IMR-90 (cell line): ENCODE measurements around the gene C8A. TPM values are rescaled to one million over a fixed set of nuclear protein-coding genes. Genes with fewer than 3 reads are reported as not detected.

ENCODE experiments used
- ATAC-seq: fragments of 200-7000 bp; cut with Tn5 transposase; 2 replicates; pipeline ENCODE4 v1.9.1; 2020; ENCODE audit warnings: low read depth, mild to moderate bottlenecking, moderate library complexity
- BruUV-seq: library from RNA; stranded (reverse); fragments of 400-500 nt; replicated peaks from 2 replicates; lab custom pipeline; 2021; lab: Mats Ljungman, UMichigan
- CTCF ChIA-PET: fragments of 300-600 bp; formaldehyde crosslinking; extraction: SDS; loops from one replicate; lab custom pipeline; 2021; ENCODE audit warnings: antibody characterized with exemption; lab: Yijun Ruan, JAX
- POLR2A ChIA-PET: fragments of 300-600 bp; sonication (Branson Sonifier 250); formaldehyde crosslinking; loops from one replicate; lab custom pipeline; 2022; ENCODE audit warnings: antibody characterized with exemption; ENCODE audit not compliant: unreplicated experiment; lab: Charles Lee
- DNase-seq: peaks from one replicate; pipeline ENCODE4 v3.0.0; 2013
- H2AFZ ChIP-seq: replicated peaks from 2 replicates; pipeline ENCODE3; 2013; ENCODE audit warnings: low read length, mild to moderate bottlenecking; ENCODE audit not compliant: poor library complexity
- H2AK5ac ChIP-seq: 2 replicates; pipeline ENCODE4 v1.6.1; 2013; ENCODE audit warnings: low read depth, low read length, inconsistent platforms
- H2AK9ac ChIP-seq: replicated peaks from 2 replicates; pipeline ENCODE3; 2013; ENCODE audit warnings: mild to moderate bottlenecking, low read depth, low read length, moderate library complexity; ENCODE audit not compliant: poor library complexity
- H2BK120ac ChIP-seq: 2 replicates; pipeline ENCODE4 v1.6.1; 2013; ENCODE audit warnings: low read depth, low read length, inconsistent platforms
- H2BK15ac ChIP-seq: 3 replicates; pipeline ENCODE4 v1.6.1; 2013; ENCODE audit warnings: low read depth, low read length, inconsistent platforms
- H2BK20ac ChIP-seq: 2 replicates; pipeline ENCODE4 v1.6.1; 2013; ENCODE audit warnings: low read depth, mild to moderate bottlenecking, inconsistent platforms, low read length, moderate library complexity
- H2BK5ac ChIP-seq: 2 replicates; pipeline ENCODE4 v1.6.1; 2013; ENCODE audit warnings: mild to moderate bottlenecking, low read depth, low read length, inconsistent platforms; ENCODE audit not compliant: poor library complexity, severe bottlenecking
- H3K14ac ChIP-seq: replicated peaks from 2 replicates; pipeline ENCODE4 v1.6.1; 2013; ENCODE audit warnings: low read depth, low read length, inconsistent platforms
- H3K18ac ChIP-seq: 2 replicates; pipeline ENCODE4 v1.6.1; 2013; ENCODE audit warnings: low read depth, low read length, control low read depth
- H3K23ac ChIP-seq: 2 replicates; pipeline ENCODE4 v1.6.1; 2013; ENCODE audit warnings: low read depth, low read length, inconsistent platforms
- H3K27ac ChIP-seq: 2 replicates; pipeline ENCODE4 v1.5.1; 2013; ENCODE audit warnings: mild to moderate bottlenecking, control low read depth, low read length; ENCODE audit not compliant: insufficient read depth
- H3K27me3 ChIP-seq: 2 replicates; pipeline ENCODE4 v1.6.1; 2013; ENCODE audit warnings: low read length; ENCODE audit not compliant: control insufficient read depth, insufficient read depth
- H3K36me3 ChIP-seq: 2 replicates; pipeline ENCODE4 v1.6.1; 2013; ENCODE audit warnings: low read length, mixed read lengths; ENCODE audit not compliant: control insufficient read depth, insufficient read depth
- H3K4ac ChIP-seq: 2 replicates; pipeline ENCODE4 v1.6.1; 2013; ENCODE audit warnings: low read depth, low read length, inconsistent platforms
- H3K4me1 ChIP-seq: 2 replicates; pipeline ENCODE4 v1.6.1; 2013; ENCODE audit warnings: low read length, mixed read lengths; ENCODE audit not compliant: control insufficient read depth, insufficient read depth
- H3K4me2 ChIP-seq: 2 replicates; pipeline ENCODE4 v1.6.1; 2013; ENCODE audit warnings: low read depth, mild to moderate bottlenecking, control low read depth, low read length, moderate library complexity
- H3K4me3 ChIP-seq: 2 replicates; pipeline ENCODE4 v1.5.1; 2013; ENCODE audit warnings: low read depth, mild to moderate bottlenecking, control low read depth, low read length, moderate library complexity; ENCODE audit not compliant: insufficient read depth
- H3K56ac ChIP-seq: 2 replicates; pipeline ENCODE4 v1.6.1; 2013; ENCODE audit warnings: low read length, inconsistent platforms; ENCODE audit not compliant: insufficient read depth; ENCODE audit errors: extremely low read depth
- H3K79me1 ChIP-seq, 2 experiments: 2 replicates each; pipeline ENCODE4 v1.6.1; 2013; ENCODE audit warnings: low read length in 2 of 2, inconsistent platforms in 1 of 2, low read depth in 1 of 2
- H3K9ac ChIP-seq: 2 replicates; pipeline ENCODE4 v1.6.1; 2013; ENCODE audit warnings: low read depth, low read length, control low read depth
- H3K9me1 ChIP-seq: 2 replicates; pipeline ENCODE4 v1.6.1; 2013; ENCODE audit warnings: low read length, inconsistent platforms; ENCODE audit not compliant: insufficient read depth
- H3K9me3 ChIP-seq: 2 replicates; pipeline ENCODE4 v1.6.1; 2013; ENCODE audit warnings: low read length; ENCODE audit not compliant: control insufficient read depth, insufficient read depth
- H4K20me1 ChIP-seq: 2 replicates; pipeline ENCODE4 v1.6.1; 2013; ENCODE audit warnings: low read length, inconsistent platforms; ENCODE audit not compliant: insufficient read depth
- H4K5ac ChIP-seq: 2 replicates; pipeline ENCODE4 v1.6.1; 2013; ENCODE audit warnings: mild to moderate bottlenecking, low read depth, low read length, control low read depth
- H4K8ac ChIP-seq, 2 experiments: 2 replicates each; pipeline ENCODE4 v1.6.1; 2013; ENCODE audit warnings: low read depth in 2 of 2, low read length in 2 of 2, control low read depth in 1 of 2, inconsistent platforms in 1 of 2
- H4K91ac ChIP-seq: 2 replicates; pipeline ENCODE4 v1.6.1; 2013; ENCODE audit warnings: low read depth, low read length, inconsistent platforms; ENCODE audit not compliant: insufficient read depth
- CEBPB ChIP-seq: IDR thresholded peaks from 2 replicates; pipeline ENCODE4 v1.6.1; 2012; ENCODE audit warnings: low read depth, low read length, improper control_type of control experiment
- MXI1 ChIP-seq: IDR thresholded peaks from 2 replicates; pipeline ENCODE4 v1.6.1; 2012; ENCODE audit warnings: low read depth, mild to moderate bottlenecking, low read length, moderate library complexity, borderline replicate concordance
- WGBS, 2 experiments: methylation state at CpG; one replicate each; pipeline versions ENCODE4 v1.1.5 to v1.1.7; 2013; ENCODE audit warnings: missing lambda C conversion rate in 2 of 2; ENCODE audit not compliant: insufficient read length in 1 of 2; ENCODE audit errors: extremely low coverage in 2 of 2; 5-methylcytosine and 5-hydroxymethylcytosine counted together
- dilution Hi-C: fragments of 300-500 bp; cut with HindIII; formaldehyde crosslinking; loops from one replicate; pipeline ENCODE4 v1.14.3; 2018; ENCODE audit warnings: low sequenced_read_pairs; ENCODE audit not compliant: unreplicated experiment
- in situ Hi-C: fragments of 300-500 bp; cut with MboI; formaldehyde crosslinking; loops from 3 replicates; pipeline ENCODE4 v1.14.3; 2019; ENCODE audit warnings: low sequenced_read_pairs, inconsistent platforms, mixed read lengths
- intact Hi-C: fragments of 100-400 bp; cut with micrococcal nuclease; formaldehyde crosslinking; loops from 2 replicates; pipeline ENCODE4 v1.10.0; 2022
- polyA plus RNA-seq, 3 experiments: library from polyadenylated mRNA; depleted of rRNA; stranded (reverse); fragments of >200 nt; gene quantifications; 2 replicates each; pipeline ENCODE4 v1.2.3, GENCODE V29; 2012; ENCODE audit warnings: low replicate concordance in 1 of 3
- total RNA-seq: library from RNA; depleted of rRNA; stranded (reverse); fragments of >200 nt; gene quantifications from 2 replicates; pipeline ENCODE4 v1.2.3, GENCODE V29; 2012
- TF ChIP-seq, protein P1 (sequence below): fragments of 150-350 bp; IDR thresholded peaks from 2 replicates; pipeline ENCODE4 v1.6.1; 2017; ENCODE audit warnings: mild to moderate bottlenecking, antibody characterized with exemption, low read length, low read depth

Gene C8A
- total and polyA plus RNA-seq, 2 of the 4 experiments (the other 2 are of a cell fraction), result not detected

DNA sequence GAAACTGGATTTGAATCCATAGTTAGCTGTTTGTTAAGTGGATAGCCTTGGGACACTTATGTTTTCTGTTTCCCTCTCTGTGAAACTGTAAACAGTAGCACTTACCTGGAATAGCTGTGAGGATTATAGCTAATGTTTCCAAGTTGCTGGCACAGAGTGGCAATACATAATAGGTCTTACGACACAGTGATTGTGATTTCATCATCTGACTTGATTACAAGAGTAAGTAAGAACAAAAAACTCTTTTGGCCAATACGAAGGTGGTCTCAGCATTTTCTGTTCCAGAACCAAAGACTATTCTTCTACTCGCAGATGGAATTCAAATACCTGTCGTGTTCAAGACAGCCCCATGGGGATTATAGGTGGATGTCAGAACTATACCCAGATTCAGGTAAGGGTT lies 109.1 kb downstream of the C8A start:
- Histone ChIP-seq H3K9me3 (no peaks in the 10 kb centered on the region), H3K36me3 (no peaks in the 10 kb centered on the region), H3K18ac (no peak overlapping the region), H2AK9ac (no peak overlapping the region), H2AK5ac (no peak overlapping the region), H2BK5ac (no peak overlapping the region), H2AFZ (no peak overlapping the region), H3K4ac (no peak overlapping the region), H2BK15ac (no peak overlapping the region), H3K27me3 (no peaks in the 10 kb centered on the region; the same call in 1 of the 2 replicates), H3K4me3 (no peak overlapping the region), H3K14ac (no peak overlapping the region), H4K8ac (no peak overlapping the region), H2BK20ac (no peak overlapping the region), H3K9me1 (no peaks in the 10 kb centered on the region), H3K4me2 (no peak overlapping the region), H4K5ac (no peak overlapping the region), H3K27ac (no peak overlapping the region), H3K9ac (no peak overlapping the region), H4K20me1 (no peaks in the 10 kb centered on the region), H3K4me1 (no peaks in the 10 kb centered on the region; the same call in 1 of the 2 replicates), H3K23ac (no peak overlapping the region), H3K56ac (no peak overlapping the region), H2BK120ac (no peak overlapping the region), H4K91ac (no peak overlapping the region), H3K79me1 (no peaks in the 10 kb centered on the region)
- ATAC-seq, result no peak
- WGBS, 2 experiments, result 80% methylated on average over 1 of the region's 4 CpGs; no CpG with 5 or more reads in 1 of the 2 experiments
- dilution Hi-C loops (no loop called here), in situ Hi-C loops (no loop called here), intact Hi-C loops (no loop called here)
- POLR2A ChIA-PET, result no interaction called here
- DNase-seq, result no peak
- TF ChIP-seq MXI1 (no peak), CEBPB (peak; percentile 42; the same call in 1 of the 2 replicates)
- TF ChIP-seq, protein P1, sequence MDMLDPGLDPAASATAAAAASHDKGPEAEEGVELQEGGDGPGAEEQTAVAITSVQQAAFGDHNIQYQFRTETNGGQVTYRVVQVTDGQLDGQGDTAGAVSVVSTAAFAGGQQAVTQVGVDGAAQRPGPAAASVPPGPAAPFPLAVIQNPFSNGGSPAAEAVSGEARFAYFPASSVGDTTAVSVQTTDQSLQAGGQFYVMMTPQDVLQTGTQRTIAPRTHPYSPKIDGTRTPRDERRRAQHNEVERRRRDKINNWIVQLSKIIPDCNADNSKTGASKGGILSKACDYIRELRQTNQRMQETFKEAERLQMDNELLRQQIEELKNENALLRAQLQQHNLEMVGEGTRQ, result no peak
- no TSS peak for BruUV-seq
- CTCF ChIA-PET, result no interaction called here
